NB4 (cell line): ENCODE data around the gene DGKK.

Experiments
- DNase-seq: peaks from one replicate; pipeline ENCODE4 v3.0.0; 2010; ENCODE audit warnings: low read depth
- H3K4me3 ChIP-seq: one replicate; pipeline ENCODE4 v1.5.1; 2011; ENCODE audit warnings: mild to moderate bottlenecking, low read depth, low read length, moderate library complexity
- MYC ChIP-seq: IDR thresholded peaks from 2 replicates; pipeline ENCODE4 v1.6.1; 2011; ENCODE audit warnings: low read depth, low read length
- POLR2A ChIP-seq: IDR thresholded peaks from 2 replicates; pipeline ENCODE4 v1.6.1; 2011; ENCODE audit warnings: mild to moderate bottlenecking; ENCODE audit not compliant: insufficient read length; ENCODE audit errors: extremely low read depth
- TF ChIP-seq, protein P1 (sequence below): IDR thresholded peaks from 2 replicates; pipeline ENCODE4 v1.6.1; 2011; ENCODE audit warnings: low read depth, low read length
- TF ChIP-seq, protein P2 (sequence below): IDR thresholded peaks from one replicate; pipeline ENCODE4 v1.5.1; 2012; ENCODE audit warnings: low read depth, low read length

The DGKK gene

DNA sequence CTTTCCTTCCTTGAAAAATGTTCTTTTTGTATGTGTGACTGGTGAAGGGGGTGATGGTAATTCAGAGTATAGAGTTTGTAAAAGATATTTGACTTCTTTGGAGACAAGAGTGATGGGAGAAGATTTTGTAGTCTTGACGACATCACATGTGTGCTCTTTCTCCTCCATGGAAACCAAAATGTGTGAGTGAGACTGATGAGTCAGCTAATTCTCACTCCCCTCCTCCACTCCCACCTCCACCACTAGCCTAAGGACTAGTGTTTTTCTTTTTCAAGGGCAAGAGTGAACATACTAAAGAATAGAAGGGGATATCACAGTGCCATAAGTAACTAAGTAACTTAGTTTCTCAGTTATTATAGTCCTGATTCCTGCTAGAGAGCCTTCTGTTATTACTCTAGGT is 14.0 kb upstream of the DGKK start:
- TF ChIP-seq POLR2A = no peak
- TF ChIP-seq MYC = no peak
- TF ChIP-seq, protein P1, sequence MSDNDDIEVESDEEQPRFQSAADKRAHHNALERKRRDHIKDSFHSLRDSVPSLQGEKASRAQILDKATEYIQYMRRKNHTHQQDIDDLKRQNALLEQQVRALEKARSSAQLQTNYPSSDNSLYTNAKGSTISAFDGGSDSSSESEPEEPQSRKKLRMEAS = no peak
- TF ChIP-seq, protein P2, sequence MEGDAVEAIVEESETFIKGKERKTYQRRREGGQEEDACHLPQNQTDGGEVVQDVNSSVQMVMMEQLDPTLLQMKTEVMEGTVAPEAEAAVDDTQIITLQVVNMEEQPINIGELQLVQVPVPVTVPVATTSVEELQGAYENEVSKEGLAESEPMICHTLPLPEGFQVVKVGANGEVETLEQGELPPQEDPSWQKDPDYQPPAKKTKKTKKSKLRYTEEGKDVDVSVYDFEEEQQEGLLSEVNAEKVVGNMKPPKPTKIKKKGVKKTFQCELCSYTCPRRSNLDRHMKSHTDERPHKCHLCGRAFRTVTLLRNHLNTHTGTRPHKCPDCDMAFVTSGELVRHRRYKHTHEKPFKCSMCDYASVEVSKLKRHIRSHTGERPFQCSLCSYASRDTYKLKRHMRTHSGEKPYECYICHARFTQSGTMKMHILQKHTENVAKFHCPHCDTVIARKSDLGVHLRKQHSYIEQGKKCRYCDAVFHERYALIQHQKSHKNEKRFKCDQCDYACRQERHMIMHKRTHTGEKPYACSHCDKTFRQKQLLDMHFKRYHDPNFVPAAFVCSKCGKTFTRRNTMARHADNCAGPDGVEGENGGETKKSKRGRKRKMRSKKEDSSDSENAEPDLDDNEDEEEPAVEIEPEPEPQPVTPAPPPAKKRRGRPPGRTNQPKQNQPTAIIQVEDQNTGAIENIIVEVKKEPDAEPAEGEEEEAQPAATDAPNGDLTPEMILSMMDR = no peak
- DNase-seq = no peak
- H3K4me3 ChIP-seq = no peak overlapping the region

DNA sequence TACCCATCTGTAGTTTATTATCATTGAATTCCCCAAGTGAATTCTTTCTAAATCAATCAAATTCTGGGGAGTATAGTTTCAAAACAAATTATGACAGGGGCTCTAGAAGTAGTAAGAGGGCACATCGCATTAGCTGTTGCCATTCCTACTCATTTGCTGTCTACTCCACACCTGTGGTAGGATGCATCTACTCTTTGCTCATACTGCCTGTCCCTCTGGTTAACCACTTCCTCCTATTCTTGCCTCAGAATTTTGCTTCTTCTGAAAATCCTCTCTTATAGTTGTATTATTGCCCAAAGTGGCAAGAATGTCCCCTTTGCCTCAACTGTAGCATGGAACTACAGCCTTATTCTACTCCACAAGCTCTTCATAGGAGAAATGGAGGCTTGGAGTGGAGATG is 12.7 kb upstream of the DGKK start:
- TF ChIP-seq MYC = no peak
- no peak for TF ChIP-seq POLR2A
- TF ChIP-seq, protein P1 = no peak
- TF ChIP-seq, protein P2 = no peak
- DNase-seq = peak; percentile 40
- no peak overlapping the region for H3K4me3 ChIP-seq

DNA sequence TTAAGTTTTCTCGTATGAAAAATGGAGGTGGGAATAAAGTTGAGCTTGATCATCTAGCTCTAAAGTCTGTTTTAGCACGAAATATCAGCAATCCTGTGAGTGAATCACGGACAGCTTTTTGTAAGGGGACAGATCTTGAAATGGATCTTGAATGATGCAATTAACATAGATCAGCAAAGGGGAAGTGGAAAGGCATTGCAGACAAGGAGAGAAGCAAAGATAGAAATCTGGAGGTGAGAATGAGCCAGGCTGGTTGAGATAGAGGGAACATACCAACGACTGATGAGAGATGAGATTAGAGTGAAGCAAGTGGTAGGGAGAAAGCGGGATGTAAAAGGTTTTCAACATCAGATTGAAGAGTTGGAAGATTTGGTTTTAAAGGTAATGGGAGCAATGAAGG is 4.6 kb upstream of the DGKK start:
- no peak overlapping the region for H3K4me3 ChIP-seq
- peak; percentile 13 for DNase-seq
- no peak for TF ChIP-seq POLR2A
- no peak for TF ChIP-seq MYC
- TF ChIP-seq, protein P2 = no peak
- TF ChIP-seq, protein P1 = no peak

DNA sequence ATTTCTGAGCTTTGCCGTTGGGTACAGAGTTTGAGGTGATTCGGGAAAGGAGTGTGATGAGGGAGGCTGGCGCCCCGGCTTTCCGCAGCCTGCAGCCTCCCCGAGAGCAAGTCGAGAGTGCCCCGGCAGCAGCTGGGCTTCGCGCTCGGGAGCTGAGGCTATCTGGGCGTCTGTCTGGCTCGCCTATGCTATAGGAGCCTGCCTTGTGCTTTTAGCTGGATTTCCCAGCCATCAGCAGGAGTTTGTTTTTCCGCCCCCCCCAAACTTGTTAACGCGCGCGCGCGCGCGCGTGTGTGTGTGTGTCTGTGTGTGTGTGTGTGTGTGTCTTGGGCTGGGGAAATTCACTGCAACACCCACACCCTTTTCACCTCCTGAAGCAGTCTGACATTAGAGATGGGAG is 765 bp upstream of the DGKK start:
- TF ChIP-seq, protein P1 = no peak
- TF ChIP-seq POLR2A (no peak), MYC (no peak)
- TF ChIP-seq, protein P2 = no peak
- DNase-seq = no peak
- no peak overlapping the region for H3K4me3 ChIP-seq

DNA sequence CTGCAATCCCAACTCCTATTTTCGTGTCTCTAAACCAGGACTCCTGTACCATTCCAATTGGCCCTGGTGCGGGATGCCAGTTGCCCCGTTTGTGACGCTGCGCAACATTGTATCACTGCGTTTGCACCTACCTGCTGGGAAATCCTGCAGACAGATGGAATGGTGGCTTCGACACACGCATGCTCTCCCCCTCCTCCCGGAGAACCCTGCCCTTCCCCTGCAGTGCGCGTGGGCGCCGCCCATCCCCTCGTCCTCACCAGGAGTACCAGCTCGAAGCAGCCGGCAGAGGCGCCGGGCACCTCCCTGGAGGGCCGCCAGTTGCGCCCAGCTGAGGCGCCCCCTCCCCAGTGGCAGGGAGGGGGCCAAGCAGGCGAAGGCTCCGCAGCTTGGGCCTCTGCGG is 1.4 kb downstream of the DGKK start:
- TF ChIP-seq, protein P2 = no peak
- TF ChIP-seq, protein P1 = no peak
- TF ChIP-seq MYC (no peak), POLR2A (no peak)
- no peak for DNase-seq
- no peak overlapping the region for H3K4me3 ChIP-seq

DNA sequence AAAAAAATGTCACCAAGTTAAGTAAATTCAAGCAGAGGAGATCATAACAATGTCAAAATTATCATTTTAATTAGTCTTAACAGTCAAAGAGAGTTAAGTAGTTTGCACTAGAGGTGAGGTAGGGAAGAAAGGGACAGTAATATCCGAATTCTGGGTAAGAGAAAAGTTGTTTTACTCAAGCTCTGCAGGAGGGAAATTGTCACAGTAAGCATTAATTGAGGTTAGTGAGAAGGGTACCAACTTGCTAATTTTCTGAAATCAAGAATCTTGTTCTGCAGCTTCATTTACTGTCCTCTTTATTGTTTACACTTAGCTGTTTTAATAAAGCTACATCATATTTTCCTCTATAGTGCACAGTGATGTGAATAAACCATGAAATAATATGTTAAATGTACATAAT is 11.0 kb downstream of the DGKK start:
- H3K4me3 ChIP-seq = no peak overlapping the region
- DNase-seq = no peak
- no peak for TF ChIP-seq MYC
